Measurements from ENCODE around the gene RAPGEFL1. TPM values are rescaled to one million over a fixed set of nuclear protein-coding genes. Genes with fewer than 3 reads are reported as not detected.

The RAPGEFL1 gene
- total and polyA plus RNA-seq, 4 donors: 0.82 to 3.2 (median 1.4) TPM

DNA sequence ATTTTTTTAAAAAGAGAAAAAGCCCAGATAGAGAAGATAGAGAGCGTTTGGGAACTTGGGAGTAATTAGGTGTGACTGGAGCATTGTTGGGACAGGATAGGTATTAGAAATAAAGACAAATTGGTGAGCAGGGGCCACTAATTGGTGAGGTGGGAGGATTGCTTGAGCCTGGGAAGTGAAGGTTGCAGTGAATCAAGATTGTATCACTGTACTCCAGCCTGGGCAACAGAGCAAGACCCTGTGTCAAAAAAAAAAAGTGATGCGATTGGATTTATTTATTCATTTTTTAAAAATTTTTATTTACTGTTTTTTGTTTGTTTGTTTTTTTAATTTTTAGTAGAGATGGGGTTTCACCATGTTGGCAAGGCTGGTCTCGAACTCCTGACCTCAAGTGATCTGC, 31.8 kb upstream of the RAPGEFL1 start (continued):
- TF ChIP-seq, protein P1, sequence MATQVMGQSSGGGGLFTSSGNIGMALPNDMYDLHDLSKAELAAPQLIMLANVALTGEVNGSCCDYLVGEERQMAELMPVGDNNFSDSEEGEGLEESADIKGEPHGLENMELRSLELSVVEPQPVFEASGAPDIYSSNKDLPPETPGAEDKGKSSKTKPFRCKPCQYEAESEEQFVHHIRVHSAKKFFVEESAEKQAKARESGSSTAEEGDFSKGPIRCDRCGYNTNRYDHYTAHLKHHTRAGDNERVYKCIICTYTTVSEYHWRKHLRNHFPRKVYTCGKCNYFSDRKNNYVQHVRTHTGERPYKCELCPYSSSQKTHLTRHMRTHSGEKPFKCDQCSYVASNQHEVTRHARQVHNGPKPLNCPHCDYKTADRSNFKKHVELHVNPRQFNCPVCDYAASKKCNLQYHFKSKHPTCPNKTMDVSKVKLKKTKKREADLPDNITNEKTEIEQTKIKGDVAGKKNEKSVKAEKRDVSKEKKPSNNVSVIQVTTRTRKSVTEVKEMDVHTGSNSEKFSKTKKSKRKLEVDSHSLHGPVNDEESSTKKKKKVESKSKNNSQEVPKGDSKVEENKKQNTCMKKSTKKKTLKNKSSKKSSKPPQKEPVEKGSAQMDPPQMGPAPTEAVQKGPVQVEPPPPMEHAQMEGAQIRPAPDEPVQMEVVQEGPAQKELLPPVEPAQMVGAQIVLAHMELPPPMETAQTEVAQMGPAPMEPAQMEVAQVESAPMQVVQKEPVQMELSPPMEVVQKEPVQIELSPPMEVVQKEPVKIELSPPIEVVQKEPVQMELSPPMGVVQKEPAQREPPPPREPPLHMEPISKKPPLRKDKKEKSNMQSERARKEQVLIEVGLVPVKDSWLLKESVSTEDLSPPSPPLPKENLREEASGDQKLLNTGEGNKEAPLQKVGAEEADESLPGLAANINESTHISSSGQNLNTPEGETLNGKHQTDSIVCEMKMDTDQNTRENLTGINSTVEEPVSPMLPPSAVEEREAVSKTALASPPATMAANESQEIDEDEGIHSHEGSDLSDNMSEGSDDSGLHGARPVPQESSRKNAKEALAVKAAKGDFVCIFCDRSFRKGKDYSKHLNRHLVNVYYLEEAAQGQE (IDR thresholded peaks at IDR 0.05): no peak
- TF ChIP-seq HNF4A (conservative IDR thresholded peaks at IDR 0.05): no peak

DNA sequence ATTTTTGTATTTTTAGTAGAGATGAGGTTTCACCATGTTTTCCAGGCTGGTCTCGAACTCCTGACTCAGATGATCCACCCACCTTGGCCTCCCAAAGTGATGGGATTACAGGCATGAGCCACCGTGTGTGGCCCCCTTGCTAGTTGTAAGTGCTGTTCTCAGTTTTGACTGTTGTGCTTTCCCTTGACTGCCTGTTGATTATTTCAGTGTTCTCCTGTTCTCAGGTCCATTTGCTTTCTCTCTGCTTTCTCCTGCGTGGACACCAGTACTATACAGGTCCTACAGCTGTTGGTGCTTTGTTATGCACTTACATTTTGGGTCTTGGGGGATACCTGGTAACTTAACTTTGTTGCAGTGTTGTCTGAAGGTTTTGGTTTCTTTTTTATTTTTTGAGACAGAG, 28.7 kb upstream of the RAPGEFL1 start:
- H3K4me1 ChIP-seq (ENCODE audit: control insufficient read depth in 4 of 4, insufficient read depth in 4 of 4, low read length in 3 of 4): peaks cover 0 to 5% (median 0%) of the 10 kb centered on the region in 4 donors
- H3K4me3 ChIP-seq (ENCODE audit: low read depth in 1 of 3, low read length in 3 of 3): no peak overlapping the region
- DNase-seq (ENCODE audit: low spot score): no peak
- 96% methylated on average over 3 of the region's 3 CpGs for WGBS
- peaks cover 8 to 28% (median 17%) of the 10 kb centered on the region in 4 donors for H3K36me3 ChIP-seq (ENCODE audit: control insufficient read depth in 4 of 4, insufficient read depth in 3 of 4, low read depth in 1 of 4, low read length in 3 of 4)
- H3K9ac ChIP-seq (ENCODE audit: low read depth in 1 of 2, low read length in 2 of 2): no peak overlapping the region
- H3K9me3 ChIP-seq (ENCODE audit: control insufficient read depth in 4 of 4, low read length in 3 of 4): no peaks in the 10 kb centered on the region
- no peak overlapping the region for H3K27ac ChIP-seq (ENCODE audit: low read depth in 1 of 2, low read length in 2 of 2)
- no peaks in the 10 kb centered on the region for H3K27me3 ChIP-seq (ENCODE audit: control insufficient read depth in 4 of 4, insufficient read depth in 4 of 4, low read length in 3 of 4)
- no peak for TF ChIP-seq YY1 (IDR thresholded peaks at IDR 0.05)
- TF ChIP-seq FOXA1 (IDR thresholded peaks at IDR 0.05): no peak
- no peak for TF ChIP-seq EGR1 (IDR thresholded peaks at IDR 0.05; ENCODE audit: low read depth in 2 of 2)
- TF ChIP-seq FOXA2 (IDR thresholded peaks at IDR 0.05): no peak
- no peak for TF ChIP-seq NR2F2 (IDR thresholded peaks at IDR 0.05)

DNA sequence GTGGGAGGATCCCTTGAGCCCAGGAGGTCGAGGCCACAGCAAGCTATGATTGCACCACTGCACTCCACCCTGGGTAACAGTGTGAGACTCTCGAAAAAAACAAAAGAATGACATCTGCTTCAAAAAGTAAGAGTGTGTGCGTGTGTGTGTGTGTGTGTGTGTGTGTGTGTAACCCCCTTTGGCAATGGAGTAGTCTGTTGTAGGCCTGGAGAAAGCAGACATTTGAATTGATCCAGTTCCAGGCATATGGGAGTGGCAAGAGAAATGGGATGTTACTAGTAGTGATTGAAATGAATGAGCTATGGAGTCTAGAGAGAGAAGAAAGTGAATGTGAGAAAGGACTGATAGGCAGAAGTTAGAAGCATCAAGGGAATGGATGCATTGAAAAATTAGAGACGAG, 27.0 kb upstream of the RAPGEFL1 start:
- peaks cover 0 to 5% (median 0%) of the 10 kb centered on the region in 4 donors for H3K4me1 ChIP-seq (ENCODE audit: control insufficient read depth in 4 of 4, insufficient read depth in 4 of 4, low read length in 3 of 4)
- H3K4me3 ChIP-seq (ENCODE audit: low read depth in 1 of 3, low read length in 3 of 3): no peak overlapping the region
- H3K27ac ChIP-seq (ENCODE audit: low read depth in 1 of 2, low read length in 2 of 2): no peak overlapping the region
- no peaks in the 10 kb centered on the region for H3K27me3 ChIP-seq (ENCODE audit: control insufficient read depth in 4 of 4, insufficient read depth in 4 of 4, low read length in 3 of 4)
- peaks cover 8 to 28% (median 18%) of the 10 kb centered on the region in 4 donors for H3K36me3 ChIP-seq (ENCODE audit: control insufficient read depth in 4 of 4, insufficient read depth in 3 of 4, low read depth in 1 of 4, low read length in 3 of 4)
- H3K9me3 ChIP-seq (ENCODE audit: control insufficient read depth in 4 of 4, low read length in 3 of 4): no peaks in the 10 kb centered on the region
- TF ChIP-seq NR2F2 (IDR thresholded peaks at IDR 0.05) (no peak), TAF1 (conservative IDR thresholded peaks at IDR 0.05) (no peak), HNF4G (IDR thresholded peaks at IDR 0.05) (no peak), FOXA2 (IDR thresholded peaks at IDR 0.05) (no peak), HNF4A (conservative IDR thresholded peaks at IDR 0.05) (no peak), RAD21 (IDR thresholded peaks at IDR 0.05) (no peak), SP1 (IDR thresholded peaks at IDR 0.05) (no peak), EGR1 (IDR thresholded peaks at IDR 0.05; ENCODE audit: low read depth in 2 of 2) (no peak), YY1 (IDR thresholded peaks at IDR 0.05) (no peak), GABPA (IDR thresholded peaks at IDR 0.05 in 1 of 2, conservative IDR thresholded peaks at IDR 0.05 in 1 of 2) (no peak), RXRA (IDR thresholded peaks at IDR 0.05) (no peak), JUND (IDR thresholded peaks at IDR 0.05) (no peak)
- TF ChIP-seq, protein P2, sequence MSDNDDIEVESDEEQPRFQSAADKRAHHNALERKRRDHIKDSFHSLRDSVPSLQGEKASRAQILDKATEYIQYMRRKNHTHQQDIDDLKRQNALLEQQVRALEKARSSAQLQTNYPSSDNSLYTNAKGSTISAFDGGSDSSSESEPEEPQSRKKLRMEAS (IDR thresholded peaks at IDR 0.05): no peak
- TF ChIP-seq, protein P1 (IDR thresholded peaks at IDR 0.05): no peak
- TF ChIP-seq, protein P3, sequence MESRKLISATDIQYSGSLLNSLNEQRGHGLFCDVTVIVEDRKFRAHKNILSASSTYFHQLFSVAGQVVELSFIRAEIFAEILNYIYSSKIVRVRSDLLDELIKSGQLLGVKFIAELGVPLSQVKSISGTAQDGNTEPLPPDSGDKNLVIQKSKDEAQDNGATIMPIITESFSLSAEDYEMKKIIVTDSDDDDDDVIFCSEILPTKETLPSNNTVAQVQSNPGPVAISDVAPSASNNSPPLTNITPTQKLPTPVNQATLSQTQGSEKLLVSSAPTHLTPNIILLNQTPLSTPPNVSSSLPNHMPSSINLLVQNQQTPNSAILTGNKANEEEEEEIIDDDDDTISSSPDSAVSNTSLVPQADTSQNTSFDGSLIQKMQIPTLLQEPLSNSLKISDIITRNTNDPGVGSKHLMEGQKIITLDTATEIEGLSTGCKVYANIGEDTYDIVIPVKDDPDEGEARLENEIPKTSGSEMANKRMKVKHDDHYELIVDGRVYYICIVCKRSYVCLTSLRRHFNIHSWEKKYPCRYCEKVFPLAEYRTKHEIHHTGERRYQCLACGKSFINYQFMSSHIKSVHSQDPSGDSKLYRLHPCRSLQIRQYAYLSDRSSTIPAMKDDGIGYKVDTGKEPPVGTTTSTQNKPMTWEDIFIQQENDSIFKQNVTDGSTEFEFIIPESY (IDR thresholded peaks at IDR 0.05): no peak
- TF ChIP-seq, protein P4, sequence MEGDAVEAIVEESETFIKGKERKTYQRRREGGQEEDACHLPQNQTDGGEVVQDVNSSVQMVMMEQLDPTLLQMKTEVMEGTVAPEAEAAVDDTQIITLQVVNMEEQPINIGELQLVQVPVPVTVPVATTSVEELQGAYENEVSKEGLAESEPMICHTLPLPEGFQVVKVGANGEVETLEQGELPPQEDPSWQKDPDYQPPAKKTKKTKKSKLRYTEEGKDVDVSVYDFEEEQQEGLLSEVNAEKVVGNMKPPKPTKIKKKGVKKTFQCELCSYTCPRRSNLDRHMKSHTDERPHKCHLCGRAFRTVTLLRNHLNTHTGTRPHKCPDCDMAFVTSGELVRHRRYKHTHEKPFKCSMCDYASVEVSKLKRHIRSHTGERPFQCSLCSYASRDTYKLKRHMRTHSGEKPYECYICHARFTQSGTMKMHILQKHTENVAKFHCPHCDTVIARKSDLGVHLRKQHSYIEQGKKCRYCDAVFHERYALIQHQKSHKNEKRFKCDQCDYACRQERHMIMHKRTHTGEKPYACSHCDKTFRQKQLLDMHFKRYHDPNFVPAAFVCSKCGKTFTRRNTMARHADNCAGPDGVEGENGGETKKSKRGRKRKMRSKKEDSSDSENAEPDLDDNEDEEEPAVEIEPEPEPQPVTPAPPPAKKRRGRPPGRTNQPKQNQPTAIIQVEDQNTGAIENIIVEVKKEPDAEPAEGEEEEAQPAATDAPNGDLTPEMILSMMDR (IDR thresholded peaks at IDR 0.05; ENCODE audit: low read depth, low read length, missing input control): no peak
- TF ChIP-seq, protein P5, sequence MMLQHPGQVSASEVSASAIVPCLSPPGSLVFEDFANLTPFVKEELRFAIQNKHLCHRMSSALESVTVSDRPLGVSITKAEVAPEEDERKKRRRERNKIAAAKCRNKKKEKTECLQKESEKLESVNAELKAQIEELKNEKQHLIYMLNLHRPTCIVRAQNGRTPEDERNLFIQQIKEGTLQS (IDR thresholded peaks at IDR 0.05): no peak
- DNase-seq (ENCODE audit: low spot score): no peak
- WGBS: 84% methylated on average over 4 of the region's 4 CpGs
- no peak overlapping the region for H3K9ac ChIP-seq (ENCODE audit: low read depth in 1 of 2, low read length in 2 of 2)

Data from liver (tissue), 9 donors.